ENCODE measurements around the gene CAMK1D.

The CAMK1D gene

DNA sequence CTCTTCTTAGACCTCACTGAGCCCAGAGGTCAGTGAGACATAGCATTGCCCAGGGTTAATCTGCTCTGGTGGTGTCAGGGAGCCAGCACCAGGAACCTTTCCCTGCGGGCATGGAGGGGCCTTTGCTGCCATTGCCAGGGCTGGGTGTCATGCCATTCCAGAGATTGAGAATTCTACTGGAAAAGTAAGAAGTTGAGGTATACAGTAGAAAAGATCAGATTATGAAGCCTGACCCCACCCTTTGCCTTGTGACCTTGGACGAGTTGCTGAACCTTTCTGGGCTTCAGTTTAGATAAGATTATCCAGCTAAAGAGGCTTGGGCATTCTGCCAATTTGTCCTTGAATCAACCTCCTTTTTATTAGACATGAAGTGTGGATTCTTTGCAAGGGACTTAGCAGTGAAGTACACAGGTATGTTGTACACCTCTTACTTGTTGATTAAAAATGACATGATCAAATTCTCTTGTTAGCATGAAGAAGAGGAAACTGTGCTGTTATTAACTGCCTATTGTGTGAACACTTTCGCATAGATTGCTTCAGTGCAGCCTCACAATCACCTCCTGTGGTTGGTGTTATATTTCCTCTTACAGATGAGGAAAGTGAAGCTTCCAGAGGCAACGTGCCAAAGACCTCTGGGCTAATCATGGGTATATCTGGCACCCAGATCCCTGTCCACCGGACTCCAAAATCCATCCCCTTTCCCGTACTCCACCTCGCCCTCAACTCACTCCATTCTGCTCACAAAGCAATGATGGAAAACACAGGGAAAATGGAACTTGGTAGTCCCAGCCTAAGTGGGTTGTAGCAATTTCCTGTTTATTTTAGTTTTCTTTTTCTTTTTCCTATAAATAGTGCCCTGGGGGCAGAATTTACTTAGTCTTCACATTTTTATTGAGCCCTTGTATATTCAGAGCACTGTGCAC, 151.3 kb downstream of the CAMK1D start:
- no peak for DNase-seq
- H3K9me3 ChIP-seq (replicated peaks; ENCODE audit: insufficient read depth, low read length), result no peaks in the 10 kb centered on the region
- TF ChIP-seq, protein P1, sequence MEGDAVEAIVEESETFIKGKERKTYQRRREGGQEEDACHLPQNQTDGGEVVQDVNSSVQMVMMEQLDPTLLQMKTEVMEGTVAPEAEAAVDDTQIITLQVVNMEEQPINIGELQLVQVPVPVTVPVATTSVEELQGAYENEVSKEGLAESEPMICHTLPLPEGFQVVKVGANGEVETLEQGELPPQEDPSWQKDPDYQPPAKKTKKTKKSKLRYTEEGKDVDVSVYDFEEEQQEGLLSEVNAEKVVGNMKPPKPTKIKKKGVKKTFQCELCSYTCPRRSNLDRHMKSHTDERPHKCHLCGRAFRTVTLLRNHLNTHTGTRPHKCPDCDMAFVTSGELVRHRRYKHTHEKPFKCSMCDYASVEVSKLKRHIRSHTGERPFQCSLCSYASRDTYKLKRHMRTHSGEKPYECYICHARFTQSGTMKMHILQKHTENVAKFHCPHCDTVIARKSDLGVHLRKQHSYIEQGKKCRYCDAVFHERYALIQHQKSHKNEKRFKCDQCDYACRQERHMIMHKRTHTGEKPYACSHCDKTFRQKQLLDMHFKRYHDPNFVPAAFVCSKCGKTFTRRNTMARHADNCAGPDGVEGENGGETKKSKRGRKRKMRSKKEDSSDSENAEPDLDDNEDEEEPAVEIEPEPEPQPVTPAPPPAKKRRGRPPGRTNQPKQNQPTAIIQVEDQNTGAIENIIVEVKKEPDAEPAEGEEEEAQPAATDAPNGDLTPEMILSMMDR (IDR thresholded peaks at IDR 0.05; ENCODE audit: low read length), result no peak

DNA sequence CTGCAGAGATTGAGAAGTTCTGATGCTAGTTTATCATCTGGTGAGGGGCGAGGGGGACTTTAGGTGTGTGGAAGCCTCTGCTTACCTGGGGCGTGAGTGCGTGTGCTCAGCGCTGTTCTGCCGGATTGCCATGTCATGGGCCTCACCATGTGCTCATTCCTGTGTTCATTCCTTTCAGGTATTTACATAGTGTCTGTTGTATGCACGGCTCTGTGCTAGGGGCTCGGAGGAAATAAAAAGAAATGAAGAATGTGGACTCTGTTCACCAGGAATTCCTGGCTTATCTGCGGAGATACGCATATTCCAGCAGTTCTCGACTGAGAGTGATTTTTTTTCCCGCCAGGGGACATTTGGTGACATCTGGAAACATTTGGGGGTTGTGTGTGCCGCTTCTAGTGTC, 152.0 kb downstream of the CAMK1D start:
- Histone ChIP-seq H3K4me3 (ENCODE audit: low read length) (no peak overlapping the region), H3K9ac (ENCODE audit: low read length) (no peak overlapping the region), H3K27ac (ENCODE audit: low read length) (no peak overlapping the region), H3K27me3 (replicated peaks; ENCODE audit: insufficient read depth, low read length) (no peaks in the 10 kb centered on the region), H3K9me3 (replicated peaks; ENCODE audit: insufficient read depth, low read length) (no peaks in the 10 kb centered on the region), H4K20me1 (ENCODE audit: insufficient read depth, low read length) (no peaks in the 10 kb centered on the region), H3F3A (ENCODE audit: insufficient read depth, low read length) (no peaks in the 10 kb centered on the region), H2AFZ (ENCODE audit: low read length) (no peak overlapping the region), H3K4me2 (ENCODE audit: low read depth, low read length) (no peak overlapping the region), H3K36me3 (replicated peaks; ENCODE audit: insufficient read depth, low read length) (no peaks in the 10 kb centered on the region), H3K9me2 (replicated peaks; ENCODE audit: insufficient read depth, low read length) (no peaks in the 10 kb centered on the region), H3K79me2 (ENCODE audit: low read length) (peaks cover 41% of the 10 kb centered on the region), H3K4me1 (ENCODE audit: low read length) (no peaks in the 10 kb centered on the region)
- no peak for TF ChIP-seq EZH2phosphoT487 (IDR thresholded peaks at IDR 0.05; ENCODE audit: low read length)
- TF ChIP-seq EZH2 (optimal IDR thresholded peaks at IDR 0.05; ENCODE audit: low read depth, low read length), result no peak
- TF ChIP-seq, protein P1 (IDR thresholded peaks at IDR 0.05; ENCODE audit: low read length), result no peak
- DNase-seq, result no peak

More for the DNA sequence above, 151.3 kb downstream of the CAMK1D start:
- Histone ChIP-seq H3K4me3 (ENCODE audit: low read length) (no peak overlapping the region), H3K9ac (ENCODE audit: low read length) (no peak overlapping the region), H3K36me3 (replicated peaks; ENCODE audit: insufficient read depth, low read length) (no peaks in the 10 kb centered on the region), H3K27me3 (replicated peaks; ENCODE audit: insufficient read depth, low read length) (no peaks in the 10 kb centered on the region), H3K9me2 (replicated peaks; ENCODE audit: insufficient read depth, low read length) (no peaks in the 10 kb centered on the region), H3K79me2 (ENCODE audit: low read length) (peaks cover 46% of the 10 kb centered on the region), H3K4me1 (ENCODE audit: low read length) (no peaks in the 10 kb centered on the region), H3K4me2 (ENCODE audit: low read depth, low read length) (no peak overlapping the region), H2AFZ (ENCODE audit: low read length) (no peak overlapping the region), H3F3A (ENCODE audit: insufficient read depth, low read length) (no peaks in the 10 kb centered on the region), H4K20me1 (ENCODE audit: insufficient read depth, low read length) (no peaks in the 10 kb centered on the region), H3K27ac (ENCODE audit: low read length) (no peak overlapping the region)

DNA sequence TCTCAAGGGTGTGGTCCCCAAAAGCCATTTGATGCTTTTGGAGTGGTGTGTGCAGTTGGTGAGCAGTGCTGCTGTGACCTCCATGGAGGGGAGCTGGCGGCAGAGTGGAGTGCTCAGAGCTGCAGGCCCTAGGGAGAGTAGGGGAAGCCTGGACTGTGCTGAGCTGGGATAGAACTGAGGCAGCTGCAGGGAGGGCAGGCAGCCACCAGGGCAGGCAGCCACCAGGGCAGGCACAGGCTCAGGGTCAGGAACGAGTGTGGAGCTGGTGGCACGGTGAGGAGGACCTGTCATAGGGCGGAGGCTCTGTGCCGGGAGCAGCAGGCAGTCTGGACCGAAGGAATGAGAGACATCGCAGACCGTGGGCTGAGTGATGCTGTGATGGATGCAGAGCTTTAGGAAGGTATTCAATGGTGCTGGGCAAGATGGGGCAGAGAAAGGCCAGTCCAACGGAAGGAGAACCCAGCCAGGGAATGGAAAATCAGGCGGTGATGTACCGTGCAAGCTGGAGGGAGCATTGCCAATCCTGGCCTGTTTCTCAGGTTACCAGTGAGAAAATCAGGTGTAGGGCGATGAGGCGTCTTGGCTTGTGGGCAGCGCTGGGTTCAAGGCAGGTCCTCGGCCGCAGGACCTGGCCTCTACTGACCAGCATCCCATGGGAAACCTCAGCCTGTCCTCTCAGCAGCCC, 152.6 kb downstream of the CAMK1D start:
- Histone ChIP-seq H3K36me3 (replicated peaks; ENCODE audit: insufficient read depth, low read length) (no peaks in the 10 kb centered on the region), H3K4me1 (ENCODE audit: low read length) (no peaks in the 10 kb centered on the region), H3K79me2 (ENCODE audit: low read length) (peaks cover 41% of the 10 kb centered on the region), H3K9me3 (replicated peaks; ENCODE audit: insufficient read depth, low read length) (no peaks in the 10 kb centered on the region), H2AFZ (ENCODE audit: low read length) (no peak overlapping the region), H3K9ac (ENCODE audit: low read length) (no peak overlapping the region), H3K4me2 (ENCODE audit: low read depth, low read length) (no peak overlapping the region), H3K27ac (ENCODE audit: low read length) (no peak overlapping the region), H4K20me1 (ENCODE audit: insufficient read depth, low read length) (no peaks in the 10 kb centered on the region), H3K27me3 (replicated peaks; ENCODE audit: insufficient read depth, low read length) (no peaks in the 10 kb centered on the region), H3K9me2 (replicated peaks; ENCODE audit: insufficient read depth, low read length) (no peaks in the 10 kb centered on the region), H3F3A (ENCODE audit: insufficient read depth, low read length) (no peaks in the 10 kb centered on the region), H3K4me3 (ENCODE audit: low read length) (no peak overlapping the region)
- no peak for DNase-seq
- TF ChIP-seq, protein P1 (IDR thresholded peaks at IDR 0.05; ENCODE audit: low read length), result no peak
- no peak for TF ChIP-seq EZH2 (optimal IDR thresholded peaks at IDR 0.05; ENCODE audit: low read depth, low read length)
- no peak for TF ChIP-seq EZH2phosphoT487 (IDR thresholded peaks at IDR 0.05; ENCODE audit: low read length)
